Activated naive CD8-positive, alpha-beta T cell treated with anti-CD3 and anti-CD28 coated beads, Interleukin-2, amount 10 ng/mL, durations not matched to agents 7 days and 5 days (primary cell): ENCODE measurements around the gene CGB1. TPM values are rescaled to one million over a fixed set of nuclear protein-coding genes. Genes with fewer than 3 reads are reported as not detected.

Experiments used
- ATAC-seq: fragments of 150-1000 bp; cut with Tn5 transposase; one replicate; pipeline ENCODE4 v1.10.0; 2021; ENCODE audit warnings: low read depth, moderate library complexity
- POLR2A ChIA-PET: fragments of 350-600 bp; sonication (Branson Sonifier 250); formaldehyde crosslinking; loops from one replicate; lab custom pipeline; 2021; ENCODE audit warnings: antibody characterized with exemption; lab: Charles Lee
- DNase-seq: peaks from one replicate; pipeline ENCODE4 v3.0.0; 2021
- H3K27ac Mint-ChIP-seq: one replicate; pipeline ENCODE4 v1.8.0; 2022; ENCODE audit warnings: mild to moderate bottlenecking, mixed read lengths
- H3K27me3 Mint-ChIP-seq: one replicate; pipeline ENCODE4 v1.8.0; 2022; ENCODE audit warnings: mild to moderate bottlenecking, moderate library complexity, mixed read lengths
- H3K36me3 Mint-ChIP-seq: one replicate; pipeline ENCODE4 v1.8.0; 2021; ENCODE audit warnings: mild to moderate bottlenecking, mixed read lengths
- H3K4me1 Mint-ChIP-seq: one replicate; pipeline ENCODE4 v1.8.0; 2021; ENCODE audit warnings: mixed read lengths
- H3K4me3 Mint-ChIP-seq: one replicate; pipeline ENCODE4 v1.8.0; 2022; ENCODE audit warnings: mild to moderate bottlenecking, moderate library complexity, mixed read lengths
- H3K9me3 Mint-ChIP-seq: one replicate; pipeline ENCODE4 v1.8.0; 2021; ENCODE audit warnings: mixed read lengths
- microRNA-seq: library from miRNA; unstranded; fragments of <30 nt; microRNA quantifications from one replicate; pipeline ENCODE4 v1.2.0, GENCODE V29; 2022
- total RNA-seq, 2 experiments: library from RNA; stranded (reverse); gene quantifications; one replicate each; pipeline ENCODE4 v1.2.3, GENCODE V29; 2021

Gene CGB1
- total RNA-seq, 2 experiments from 2014 or later = not detected

GRCh38 chr19:48992581-48993174 is 44.0 kb downstream of the CGB1 start:
- peak overlapping the region; percentile 92 for H3K4me3 Mint-ChIP-seq
- H3K36me3 Mint-ChIP-seq = peaks cover 15% of the 10 kb centered on the region
- H3K4me1 Mint-ChIP-seq = peaks cover 28% of the 10 kb centered on the region
- POLR2A ChIA-PET = interaction anchor here (0.6 to 2.8 kb wide), 18 partner anchors 8 to 648 kb away, joined by 3 to 21 read pairs (median 6); partner anchors contain the start of genes CD37, FTL, NUCB1 and PPP1R15A
- H3K9me3 Mint-ChIP-seq = no peaks in the 10 kb centered on the region
- H3K27me3 Mint-ChIP-seq = no peaks in the 10 kb centered on the region
- DNase-seq = no peak
- H3K27ac Mint-ChIP-seq = peak overlapping the region; percentile 98
- ATAC-seq = no peak

GRCh38 chr19:48991873-48992580 is 44.7 kb downstream of the CGB1 start:
- peaks cover 28% of the 10 kb centered on the region for H3K4me1 Mint-ChIP-seq
- POLR2A ChIA-PET = interaction anchor here (0.6 to 2.8 kb wide), 5 partner anchors 8 to 32 kb away, joined by 3 to 21 read pairs (median 14); partner anchors contain the start of gene FTL
- peak overlapping the region; percentile 98 for H3K27ac Mint-ChIP-seq
- ATAC-seq (no peak), DNase-seq (no peak)
- H3K9me3 Mint-ChIP-seq = no peaks in the 10 kb centered on the region
- peaks cover 18% of the 10 kb centered on the region for H3K36me3 Mint-ChIP-seq
- no peaks in the 10 kb centered on the region for H3K27me3 Mint-ChIP-seq
- peak overlapping the region; percentile 92 for H3K4me3 Mint-ChIP-seq

- H3K27ac Mint-ChIP-seq = no peak overlapping the region
- no peaks in the 10 kb centered on the region for H3K9me3 Mint-ChIP-seq
- no peak for DNase-seq
- H3K4me3 Mint-ChIP-seq = no peak overlapping the region
- POLR2A ChIA-PET = no interaction called here
- H3K36me3 Mint-ChIP-seq = peaks cover 18% of the 10 kb centered on the region
- no peaks in the 10 kb centered on the region for H3K27me3 Mint-ChIP-seq
- peaks cover 27% of the 10 kb centered on the region for H3K4me1 Mint-ChIP-seq
- ATAC-seq = no peak
Observed at GRCh38 chr19:48991011-48991609, 45.6 kb downstream of the CGB1 start.

GRCh38 chr19:48990400-48990799 is 46.3 kb downstream of the CGB1 start:
- DNase-seq = no peak
- POLR2A ChIA-PET = no interaction called here
- H3K36me3 Mint-ChIP-seq = peaks cover 19% of the 10 kb centered on the region
- H3K27me3 Mint-ChIP-seq = no peaks in the 10 kb centered on the region
- no peaks in the 10 kb centered on the region for H3K9me3 Mint-ChIP-seq
- peak overlapping the region; percentile 17 for H3K27ac Mint-ChIP-seq
- peaks cover 26% of the 10 kb centered on the region for H3K4me1 Mint-ChIP-seq
- ATAC-seq = no peak
- no peak overlapping the region for H3K4me3 Mint-ChIP-seq

- no peaks in the 10 kb centered on the region for H3K9me3 Mint-ChIP-seq
- H3K36me3 Mint-ChIP-seq = peaks cover 20% of the 10 kb centered on the region
- H3K4me1 Mint-ChIP-seq = peaks cover 20% of the 10 kb centered on the region
- POLR2A ChIA-PET = no interaction called here
- no peak overlapping the region for H3K4me3 Mint-ChIP-seq
- no peaks in the 10 kb centered on the region for H3K27me3 Mint-ChIP-seq
- ATAC-seq = no peak
- H3K27ac Mint-ChIP-seq = peak overlapping the region; percentile 17
- DNase-seq = no peak
Observed at GRCh38 chr19:48989701-48990291, 46.9 kb downstream of the CGB1 start.

GRCh38 chr19:48988860-48989259 is 47.8 kb downstream of the CGB1 start:
- no peak for DNase-seq
- Mint-ChIP-seq H3K36me3 (peaks cover 20% of the 10 kb centered on the region), H3K9me3 (no peaks in the 10 kb centered on the region), H3K4me3 (no peak overlapping the region), H3K27ac (no peak overlapping the region), H3K27me3 (no peaks in the 10 kb centered on the region), H3K4me1 (peaks cover 16% of the 10 kb centered on the region)
- POLR2A ChIA-PET = no interaction called here
- no peak for ATAC-seq

- no peaks in the 10 kb centered on the region for H3K9me3 Mint-ChIP-seq
- no peaks in the 10 kb centered on the region for H3K27me3 Mint-ChIP-seq
- peaks cover 20% of the 10 kb centered on the region for H3K36me3 Mint-ChIP-seq
- no peak overlapping the region for H3K4me3 Mint-ChIP-seq
- POLR2A ChIA-PET = no interaction called here
- no peak for ATAC-seq
- no peak overlapping the region for H3K27ac Mint-ChIP-seq
- peaks cover 14% of the 10 kb centered on the region for H3K4me1 Mint-ChIP-seq
- DNase-seq = no peak
Observed at GRCh38 chr19:48988286-48988685, 48.4 kb downstream of the CGB1 start.

- H3K9me3 Mint-ChIP-seq = no peaks in the 10 kb centered on the region
- DNase-seq = no peak
- H3K36me3 Mint-ChIP-seq = peaks cover 22% of the 10 kb centered on the region
- H3K27me3 Mint-ChIP-seq = no peaks in the 10 kb centered on the region
- no peak for ATAC-seq
- POLR2A ChIA-PET = no interaction called here
- peak overlapping the region; percentile 44 for H3K27ac Mint-ChIP-seq
- peaks cover 13% of the 10 kb centered on the region for H3K4me1 Mint-ChIP-seq
- H3K4me3 Mint-ChIP-seq = no peak overlapping the region
Observed at GRCh38 chr19:48987323-48987722, 49.4 kb downstream of the CGB1 start.

- peaks cover 9% of the 10 kb centered on the region for H3K4me1 Mint-ChIP-seq
- POLR2A ChIA-PET = no interaction called here
- peaks cover 24% of the 10 kb centered on the region for H3K36me3 Mint-ChIP-seq
- DNase-seq (no peak), ATAC-seq (no peak)
- H3K9me3 Mint-ChIP-seq = no peaks in the 10 kb centered on the region
- no peak overlapping the region for H3K4me3 Mint-ChIP-seq
- H3K27me3 Mint-ChIP-seq = no peaks in the 10 kb centered on the region
- H3K27ac Mint-ChIP-seq = no peak overlapping the region
Observed at GRCh38 chr19:48986211-48986610, 50.5 kb downstream of the CGB1 start.

GRCh38 chr19:48985711-48986110 is 51.0 kb downstream of the CGB1 start:
- no peaks in the 10 kb centered on the region for H3K9me3 Mint-ChIP-seq
- no peak overlapping the region for H3K4me3 Mint-ChIP-seq
- no peaks in the 10 kb centered on the region for H3K27me3 Mint-ChIP-seq
- peaks cover 7% of the 10 kb centered on the region for H3K4me1 Mint-ChIP-seq
- POLR2A ChIA-PET = no interaction called here
- ATAC-seq (no peak), DNase-seq (no peak)
- no peak overlapping the region for H3K27ac Mint-ChIP-seq
- peaks cover 24% of the 10 kb centered on the region for H3K36me3 Mint-ChIP-seq

Small RNA genes within 50 kb of the gene (microRNA-seq; reads per million reads assigned to microRNA genes)
- not detected for gene MIR6798

Other genes with a start within 250 kb of the CGB1 start
- 10 to 100 TPM; 40.6 to 43.9 TPM for gene BCAT2, start 225.9 kb downstream of the CGB1 start, total RNA-seq
- gene HSD17B14, start 200.4 kb downstream of the CGB1 start, total RNA-seq = 1 to 10 TPM; 2.6 to 3.3 TPM
- gene PLEKHA4, start 168.3 kb downstream of the CGB1 start, total RNA-seq = 1 to 10 TPM; 4.0 to 7.0 TPM
- gene PPP1R15A, start 164.5 kb downstream of the CGB1 start, total RNA-seq = 10 to 100 TPM; 82.8 to 83.9 TPM
- under 1 TPM in 1 of 2 experiments, not detected in 1; 0.17 TPM for gene TULP2, start 138.2 kb downstream of the CGB1 start, total RNA-seq
- 100 to 1,000 TPM; 203 to 214 TPM for gene NUCB1, start 136.6 kb downstream of the CGB1 start, total RNA-seq
- gene DHDH, start 103.2 kb downstream of the CGB1 start, total RNA-seq = 1 to 10 TPM; 1.7 to 2.6 TPM
- 100 to 1,000 TPM; 285 to 296 TPM for gene BAX, start 82.0 kb downstream of the CGB1 start, total RNA-seq
- gene FTL, start 71.6 kb downstream of the CGB1 start, total RNA-seq = 1,000 to 10,000 TPM; 1,232 to 1,343 TPM
- gene GYS1, start 43.6 kb downstream of the CGB1 start, total RNA-seq = 10 to 100 TPM; 58.0 to 63.1 TPM
- gene RUVBL2, start 43.0 kb downstream of the CGB1 start, total RNA-seq = 10 to 100 TPM; 71.3 to 76.1 TPM
- not detected for gene LHB, start 19.8 kb downstream of the CGB1 start, total RNA-seq
- gene CGB3, start 12.6 kb downstream of the CGB1 start, total RNA-seq = not detected
- not detected for gene CGB2, start 5.0 kb downstream of the CGB1 start, total RNA-seq
- gene CGB5, start 7.0 kb upstream of the CGB1 start, total RNA-seq = not detected
- gene CGB8, start 12.2 kb upstream of the CGB1 start, total RNA-seq = not detected
- gene CGB7, start 20.9 kb upstream of the CGB1 start, total RNA-seq = not detected
- gene NTF4, start 27.9 kb upstream of the CGB1 start, total RNA-seq = not detected
- not detected for gene KCNA7, start 35.8 kb upstream of the CGB1 start, total RNA-seq
- gene SNRNP70, start 48.6 kb upstream of the CGB1 start, total RNA-seq = 100 to 1,000 TPM; 321 to 328 TPM
- gene LIN7B, start 77.5 kb upstream of the CGB1 start, total RNA-seq = 10 to 100 TPM in 1 of 2 experiments, 1 to 10 TPM in 1; 8.9 to 10.1 TPM
- 1 to 10 TPM; 1.3 to 1.7 TPM for gene C19orf73, start 82.2 kb upstream of the CGB1 start, total RNA-seq
- 1 to 10 TPM; 3.6 to 4.6 TPM for gene PPFIA3, start 82.6 kb upstream of the CGB1 start, total RNA-seq
- not detected for gene HRC, start 118.5 kb upstream of the CGB1 start, total RNA-seq
- gene TRPM4, start 120.9 kb upstream of the CGB1 start, total RNA-seq = under 1 TPM; 0.19 to 0.34 TPM